LNCAP (cell line): ENCODE results near the gene KRTAP4-16.

Experiments
- TF ChIP-seq, protein P1 (sequence below): fragments of 450-650 bp; IDR thresholded peaks from 2 replicates; pipeline ENCODE4 v1.5.1; 2017; ENCODE audit warnings: mild to moderate bottlenecking

KRTAP4-16 gene

DNA sequence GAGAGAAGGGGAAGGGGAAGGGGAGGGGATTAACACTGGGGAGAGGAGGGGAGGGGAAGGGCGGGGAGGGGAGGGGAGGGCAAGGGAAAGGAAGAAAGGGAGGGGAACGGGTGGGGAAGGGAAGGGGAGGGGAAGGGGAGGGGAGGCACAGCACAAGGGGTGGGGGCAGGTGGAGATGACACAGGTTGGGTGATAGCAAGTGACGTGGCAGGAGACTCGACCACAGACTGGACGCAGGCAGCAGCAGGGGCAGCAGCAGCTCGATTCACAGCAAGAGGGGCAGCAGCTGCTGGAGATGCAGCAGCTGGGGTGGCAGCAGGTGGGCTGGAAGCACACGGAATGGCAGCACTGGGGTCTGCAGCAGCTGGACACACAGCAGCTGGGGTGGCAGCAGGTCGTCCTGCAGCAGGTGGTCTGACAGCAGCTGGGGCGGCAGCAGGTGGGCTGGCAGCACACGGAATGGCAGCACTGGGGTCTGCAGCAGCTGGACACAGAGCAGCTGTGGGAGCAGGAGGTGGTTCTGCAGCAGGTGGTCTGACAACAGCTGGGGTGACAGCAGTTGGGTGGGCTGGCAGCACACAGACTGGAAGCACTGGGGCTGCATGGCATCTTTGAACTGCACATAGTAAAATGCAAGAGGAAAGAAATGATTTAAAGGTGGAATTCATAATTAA, at the start of gene KRTAP4-16:
KRTAP4-16 (minus strand) TSS at position 624 of the 674 bp plus-strand sequence; CDS start at position 624, 0 bp downstream.
- TF ChIP-seq, protein P1, sequence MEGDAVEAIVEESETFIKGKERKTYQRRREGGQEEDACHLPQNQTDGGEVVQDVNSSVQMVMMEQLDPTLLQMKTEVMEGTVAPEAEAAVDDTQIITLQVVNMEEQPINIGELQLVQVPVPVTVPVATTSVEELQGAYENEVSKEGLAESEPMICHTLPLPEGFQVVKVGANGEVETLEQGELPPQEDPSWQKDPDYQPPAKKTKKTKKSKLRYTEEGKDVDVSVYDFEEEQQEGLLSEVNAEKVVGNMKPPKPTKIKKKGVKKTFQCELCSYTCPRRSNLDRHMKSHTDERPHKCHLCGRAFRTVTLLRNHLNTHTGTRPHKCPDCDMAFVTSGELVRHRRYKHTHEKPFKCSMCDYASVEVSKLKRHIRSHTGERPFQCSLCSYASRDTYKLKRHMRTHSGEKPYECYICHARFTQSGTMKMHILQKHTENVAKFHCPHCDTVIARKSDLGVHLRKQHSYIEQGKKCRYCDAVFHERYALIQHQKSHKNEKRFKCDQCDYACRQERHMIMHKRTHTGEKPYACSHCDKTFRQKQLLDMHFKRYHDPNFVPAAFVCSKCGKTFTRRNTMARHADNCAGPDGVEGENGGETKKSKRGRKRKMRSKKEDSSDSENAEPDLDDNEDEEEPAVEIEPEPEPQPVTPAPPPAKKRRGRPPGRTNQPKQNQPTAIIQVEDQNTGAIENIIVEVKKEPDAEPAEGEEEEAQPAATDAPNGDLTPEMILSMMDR = no peak

DNA sequence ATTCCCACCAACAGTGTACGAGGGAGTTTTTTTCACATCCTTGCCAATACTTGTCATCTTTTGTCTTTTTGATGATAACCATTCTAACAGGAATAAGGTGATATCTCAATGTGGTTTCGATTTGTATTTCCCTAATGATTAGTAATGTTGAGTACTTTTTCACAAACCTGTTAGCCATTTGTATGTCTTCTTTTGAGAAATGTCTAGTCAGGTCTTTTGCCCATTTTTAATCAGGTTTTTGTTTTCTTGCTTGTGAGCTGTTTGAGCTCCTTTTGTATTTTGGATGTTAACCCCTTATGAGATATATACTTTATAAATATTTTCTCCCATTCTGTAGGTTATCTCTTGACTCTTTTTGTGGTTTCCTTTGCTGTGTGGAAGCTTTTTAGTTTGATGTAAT, 49.5 kb upstream of the KRTAP4-16 start:
- TF ChIP-seq, protein P1 = no peak

DNA sequence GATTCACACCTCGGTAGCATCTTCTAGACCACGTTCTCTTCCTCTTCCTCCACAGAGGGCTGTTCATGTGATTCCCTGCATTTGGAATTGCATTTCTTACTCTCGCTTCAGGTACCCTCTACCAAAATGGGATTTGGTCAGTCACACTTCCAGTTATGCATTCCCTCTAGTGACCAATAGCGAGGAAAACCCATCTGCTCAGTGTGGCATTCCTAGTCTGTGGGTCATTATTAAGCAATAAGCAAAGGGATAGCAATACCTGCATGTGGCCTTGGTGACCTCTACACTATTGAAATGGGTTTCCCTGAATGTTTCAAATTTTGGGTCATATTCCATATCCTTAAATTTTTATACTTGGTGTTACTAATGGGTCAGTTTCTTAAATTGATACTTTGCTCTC, 48.0 kb upstream of the KRTAP4-16 start:
- TF ChIP-seq, protein P1 = no peak

DNA sequence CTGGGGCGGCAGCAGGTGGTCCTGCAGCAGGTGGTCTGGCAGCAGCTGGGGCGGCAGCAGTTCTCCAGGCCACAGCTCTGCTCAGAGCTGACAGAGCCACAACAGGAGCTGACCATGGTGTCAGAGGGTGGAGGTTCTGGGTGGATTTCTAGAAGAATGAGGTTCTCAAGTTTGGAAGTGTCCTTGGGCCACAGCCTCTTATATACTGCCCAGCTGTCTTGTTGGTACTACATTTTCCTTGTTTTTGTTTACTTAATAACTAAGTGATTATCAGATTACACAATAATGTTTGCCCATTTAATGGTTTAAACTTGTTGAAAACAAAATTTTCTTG, 47.6 kb upstream of the KRTAP4-16 start, which contains the start of gene KRTAP4-5:
KRTAP4-5 (minus strand) TSS at position 174 of the 334 bp plus-strand sequence; CDS start at position 116, 58 bp downstream.
- TF ChIP-seq, protein P1 = no peak

DNA sequence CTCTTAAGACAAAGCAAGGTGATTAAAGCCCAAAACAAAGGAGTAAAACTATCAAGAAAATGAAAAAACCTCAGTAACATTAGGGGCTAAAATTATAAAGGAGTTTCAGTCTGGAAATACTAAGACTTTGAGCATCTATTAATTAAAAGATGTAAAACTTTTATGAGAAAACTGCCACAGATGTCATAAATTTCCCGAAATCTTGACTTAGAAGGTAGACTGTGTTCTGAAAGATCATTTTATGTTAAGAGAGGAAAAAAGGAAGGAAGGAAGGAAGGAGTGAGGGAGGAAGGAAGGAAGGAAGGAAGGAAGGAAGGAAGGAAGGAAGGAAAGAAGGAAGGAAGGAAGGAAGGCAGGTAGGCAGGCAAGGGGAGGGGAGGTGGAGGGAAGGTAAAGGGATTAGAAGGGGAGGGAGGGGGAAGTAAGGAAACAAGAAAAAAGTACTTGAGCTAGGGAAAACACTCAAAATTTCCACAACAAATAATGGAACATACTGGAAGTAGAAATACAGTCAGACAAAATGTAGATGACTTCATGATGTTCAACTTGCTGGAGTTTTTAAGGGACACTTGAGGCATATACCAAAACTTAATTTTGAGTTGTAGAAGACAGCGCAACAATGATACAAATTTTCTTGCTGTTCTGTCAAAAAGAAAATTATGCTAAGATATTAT, 45.7 kb upstream of the KRTAP4-16 start:
- TF ChIP-seq, protein P1 = no peak

DNA sequence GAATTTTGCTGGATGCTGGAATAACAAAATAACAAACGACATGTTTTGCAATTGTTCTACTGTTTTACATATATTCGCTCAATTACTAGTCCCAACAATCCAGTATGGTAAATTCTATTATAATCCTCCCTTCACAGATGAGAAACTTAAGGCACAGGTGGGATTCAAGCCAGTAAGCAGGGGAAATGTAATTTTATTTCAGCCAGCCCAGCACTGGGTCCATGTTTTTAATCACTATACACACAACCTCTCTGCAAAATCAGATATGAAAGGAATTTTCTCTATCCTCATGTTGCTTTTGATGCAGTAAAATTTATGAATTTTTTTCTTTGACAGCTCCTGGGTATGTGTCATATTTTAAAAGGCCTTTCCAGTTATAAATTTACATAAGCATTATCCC, 43.3 kb upstream of the KRTAP4-16 start:
- TF ChIP-seq, protein P1 = no peak

DNA sequence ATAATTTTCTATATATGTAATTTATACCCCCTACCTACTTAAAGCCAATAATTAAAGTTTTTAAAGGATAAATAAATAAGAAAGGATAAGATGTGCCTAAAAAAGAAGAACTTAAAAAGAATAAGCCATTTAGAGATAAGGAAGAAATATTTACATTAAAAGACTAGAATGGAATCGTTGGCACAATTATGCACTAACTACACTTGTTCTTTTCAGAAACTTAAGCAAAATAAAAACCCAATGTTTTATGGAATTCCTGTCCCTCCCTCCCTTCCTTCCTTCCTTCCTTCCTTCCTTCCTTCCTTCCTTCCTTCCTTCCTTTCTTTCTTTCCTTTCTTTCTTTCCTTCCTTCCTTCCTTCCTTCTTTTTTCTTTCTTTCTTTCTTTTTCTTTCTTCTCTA, 42.8 kb upstream of the KRTAP4-16 start:
- TF ChIP-seq, protein P1 = no peak
